IMR-90 (cell line): Measurements from ENCODE around the gene NUP93. TPM values are rescaled to one million over a fixed set of nuclear protein-coding genes. Genes with fewer than 3 reads are reported as not detected.

ENCODE experiments used
- ATAC-seq: fragments of 200-7000 bp; cut with Tn5 transposase; 2 replicates; pipeline ENCODE4 v1.9.1; 2020; ENCODE audit warnings: low read depth, mild to moderate bottlenecking, moderate library complexity
- BruUV-seq: library from RNA; stranded (reverse); fragments of 400-500 nt; replicated peaks from 2 replicates; lab custom pipeline; 2021; lab: Mats Ljungman, UMichigan
- CTCF ChIA-PET: fragments of 300-600 bp; formaldehyde crosslinking; extraction: SDS; loops from one replicate; lab custom pipeline; 2021; ENCODE audit warnings: antibody characterized with exemption; lab: Yijun Ruan, JAX
- POLR2A ChIA-PET: fragments of 300-600 bp; sonication (Branson Sonifier 250); formaldehyde crosslinking; loops from one replicate; lab custom pipeline; 2022; ENCODE audit warnings: antibody characterized with exemption; ENCODE audit not compliant: unreplicated experiment; lab: Charles Lee
- DNase-seq: peaks from one replicate; pipeline ENCODE4 v3.0.0; 2013
- H2AFZ ChIP-seq: replicated peaks from 2 replicates; pipeline ENCODE3; 2013; ENCODE audit warnings: low read length, mild to moderate bottlenecking; ENCODE audit not compliant: poor library complexity
- H2AK5ac ChIP-seq: 2 replicates; pipeline ENCODE4 v1.6.1; 2013; ENCODE audit warnings: low read depth, low read length, inconsistent platforms
- H2AK9ac ChIP-seq: replicated peaks from 2 replicates; pipeline ENCODE3; 2013; ENCODE audit warnings: mild to moderate bottlenecking, low read depth, low read length, moderate library complexity; ENCODE audit not compliant: poor library complexity
- H2BK120ac ChIP-seq: 2 replicates; pipeline ENCODE4 v1.6.1; 2013; ENCODE audit warnings: low read depth, low read length, inconsistent platforms
- H2BK15ac ChIP-seq: 3 replicates; pipeline ENCODE4 v1.6.1; 2013; ENCODE audit warnings: low read depth, low read length, inconsistent platforms
- H2BK20ac ChIP-seq: 2 replicates; pipeline ENCODE4 v1.6.1; 2013; ENCODE audit warnings: low read depth, mild to moderate bottlenecking, inconsistent platforms, low read length, moderate library complexity
- H2BK5ac ChIP-seq: 2 replicates; pipeline ENCODE4 v1.6.1; 2013; ENCODE audit warnings: mild to moderate bottlenecking, low read depth, low read length, inconsistent platforms; ENCODE audit not compliant: poor library complexity, severe bottlenecking
- H3K14ac ChIP-seq: replicated peaks from 2 replicates; pipeline ENCODE4 v1.6.1; 2013; ENCODE audit warnings: low read depth, low read length, inconsistent platforms
- H3K18ac ChIP-seq: 2 replicates; pipeline ENCODE4 v1.6.1; 2013; ENCODE audit warnings: low read depth, low read length, control low read depth
- H3K23ac ChIP-seq: 2 replicates; pipeline ENCODE4 v1.6.1; 2013; ENCODE audit warnings: low read depth, low read length, inconsistent platforms
- H3K27ac ChIP-seq: 2 replicates; pipeline ENCODE4 v1.5.1; 2013; ENCODE audit warnings: mild to moderate bottlenecking, control low read depth, low read length; ENCODE audit not compliant: insufficient read depth
- H3K27me3 ChIP-seq: 2 replicates; pipeline ENCODE4 v1.6.1; 2013; ENCODE audit warnings: low read length; ENCODE audit not compliant: control insufficient read depth, insufficient read depth
- H3K36me3 ChIP-seq: 2 replicates; pipeline ENCODE4 v1.6.1; 2013; ENCODE audit warnings: low read length, mixed read lengths; ENCODE audit not compliant: control insufficient read depth, insufficient read depth
- H3K4ac ChIP-seq: 2 replicates; pipeline ENCODE4 v1.6.1; 2013; ENCODE audit warnings: low read depth, low read length, inconsistent platforms
- H3K4me1 ChIP-seq: 2 replicates; pipeline ENCODE4 v1.6.1; 2013; ENCODE audit warnings: low read length, mixed read lengths; ENCODE audit not compliant: control insufficient read depth, insufficient read depth
- H3K4me2 ChIP-seq: 2 replicates; pipeline ENCODE4 v1.6.1; 2013; ENCODE audit warnings: low read depth, mild to moderate bottlenecking, control low read depth, low read length, moderate library complexity
- H3K4me3 ChIP-seq: 2 replicates; pipeline ENCODE4 v1.5.1; 2013; ENCODE audit warnings: low read depth, mild to moderate bottlenecking, control low read depth, low read length, moderate library complexity; ENCODE audit not compliant: insufficient read depth
- H3K56ac ChIP-seq: 2 replicates; pipeline ENCODE4 v1.6.1; 2013; ENCODE audit warnings: low read length, inconsistent platforms; ENCODE audit not compliant: insufficient read depth; ENCODE audit errors: extremely low read depth
- H3K79me1 ChIP-seq, 2 experiments: 2 replicates each; pipeline ENCODE4 v1.6.1; 2013; ENCODE audit warnings: low read length in 2 of 2, inconsistent platforms in 1 of 2, low read depth in 1 of 2
- H3K9ac ChIP-seq: 2 replicates; pipeline ENCODE4 v1.6.1; 2013; ENCODE audit warnings: low read depth, low read length, control low read depth
- H3K9me1 ChIP-seq: 2 replicates; pipeline ENCODE4 v1.6.1; 2013; ENCODE audit warnings: low read length, inconsistent platforms; ENCODE audit not compliant: insufficient read depth
- H3K9me3 ChIP-seq: 2 replicates; pipeline ENCODE4 v1.6.1; 2013; ENCODE audit warnings: low read length; ENCODE audit not compliant: control insufficient read depth, insufficient read depth
- H4K20me1 ChIP-seq: 2 replicates; pipeline ENCODE4 v1.6.1; 2013; ENCODE audit warnings: low read length, inconsistent platforms; ENCODE audit not compliant: insufficient read depth
- H4K5ac ChIP-seq: 2 replicates; pipeline ENCODE4 v1.6.1; 2013; ENCODE audit warnings: mild to moderate bottlenecking, low read depth, low read length, control low read depth
- H4K8ac ChIP-seq, 2 experiments: 2 replicates each; pipeline ENCODE4 v1.6.1; 2013; ENCODE audit warnings: low read depth in 2 of 2, low read length in 2 of 2, control low read depth in 1 of 2, inconsistent platforms in 1 of 2
- H4K91ac ChIP-seq: 2 replicates; pipeline ENCODE4 v1.6.1; 2013; ENCODE audit warnings: low read depth, low read length, inconsistent platforms; ENCODE audit not compliant: insufficient read depth
- BHLHE40 ChIP-seq: fragments of 150-350 bp; IDR thresholded peaks from 2 replicates; pipeline ENCODE4 v1.6.1; 2016; ENCODE audit warnings: mild to moderate bottlenecking, low read depth, low read length
- CEBPB ChIP-seq: IDR thresholded peaks from 2 replicates; pipeline ENCODE4 v1.6.1; 2012; ENCODE audit warnings: low read depth, low read length, improper control_type of control experiment
- CHD1 ChIP-seq: IDR thresholded peaks from 2 replicates; pipeline ENCODE4 v1.6.1; 2012; ENCODE audit warnings: low read depth, low read length, improper control_type of control experiment
- CTCF ChIP-seq: conservative IDR thresholded peaks from 2 replicates; pipeline ENCODE4 v1.5.1; 2012; ENCODE audit warnings: mild to moderate bottlenecking, low read depth, low read length, improper control_type of control experiment
- ELK1 ChIP-seq: fragments of 150-350 bp; IDR thresholded peaks from 2 replicates; pipeline ENCODE4 v1.6.1; 2016; ENCODE audit warnings: low read depth, mild to moderate bottlenecking, low read length, moderate library complexity, borderline replicate concordance
- FOS ChIP-seq: fragments of 150-350 bp; IDR thresholded peaks from 2 replicates; pipeline ENCODE4 v1.6.1; 2016; ENCODE audit warnings: low read depth, low read length
- MAFK ChIP-seq: IDR thresholded peaks from 2 replicates; pipeline ENCODE4 v1.6.1; 2012; ENCODE audit warnings: low read depth, low read length, improper control_type of control experiment
- MAZ ChIP-seq: IDR thresholded peaks from 2 replicates; pipeline ENCODE4 v1.6.1; 2012; ENCODE audit warnings: low read depth, mild to moderate bottlenecking, low read length, improper control_type of control experiment, moderate library complexity, borderline replicate concordance
- MXI1 ChIP-seq: IDR thresholded peaks from 2 replicates; pipeline ENCODE4 v1.6.1; 2012; ENCODE audit warnings: low read depth, mild to moderate bottlenecking, low read length, moderate library complexity, borderline replicate concordance
- NFE2L2 ChIP-seq: fragments of 150-350 bp; IDR thresholded peaks from 2 replicates; pipeline ENCODE4 v1.6.1; 2016; ENCODE audit warnings: low read depth, mild to moderate bottlenecking, low read length
- POLR2A ChIP-seq: IDR thresholded peaks from 2 replicates; pipeline ENCODE4 v1.6.1; 2012; ENCODE audit warnings: mild to moderate bottlenecking, low read depth, low read length
- RAD21 ChIP-seq: IDR thresholded peaks from 2 replicates; pipeline ENCODE4 v1.6.1; 2012; ENCODE audit warnings: low read length, improper control_type of control experiment
- RCOR1 ChIP-seq: IDR thresholded peaks from 2 replicates; pipeline ENCODE4 v1.6.1; 2012; ENCODE audit warnings: mild to moderate bottlenecking, low read length, improper control_type of control experiment; ENCODE audit not compliant: insufficient replicate concordance
- RFX5 ChIP-seq: IDR thresholded peaks from 2 replicates; pipeline ENCODE4 v1.8.0; 2012; ENCODE audit warnings: low read depth, mild to moderate bottlenecking, low read length, moderate library complexity
- SMC3 ChIP-seq: fragments of 150-350 bp; IDR thresholded peaks from 2 replicates; pipeline ENCODE4 v1.6.1; 2016; ENCODE audit warnings: low read depth, mild to moderate bottlenecking, antibody characterized with exemption, low read length, moderate library complexity
- USF2 ChIP-seq: fragments of 150-350 bp; IDR thresholded peaks from 2 replicates; pipeline ENCODE4 v1.6.1; 2017; ENCODE audit warnings: mild to moderate bottlenecking, antibody characterized with exemption, low read length, low read depth
- WGBS, 2 experiments: methylation state at CpG; one replicate each; pipeline versions ENCODE4 v1.1.5 to v1.1.7; 2013; ENCODE audit warnings: missing lambda C conversion rate in 2 of 2; ENCODE audit not compliant: insufficient read length in 1 of 2; ENCODE audit errors: extremely low coverage in 2 of 2; 5-methylcytosine and 5-hydroxymethylcytosine counted together
- dilution Hi-C: fragments of 300-500 bp; cut with HindIII; formaldehyde crosslinking; loops from one replicate; pipeline ENCODE4 v1.14.3; 2018; ENCODE audit warnings: low sequenced_read_pairs; ENCODE audit not compliant: unreplicated experiment
- in situ Hi-C: fragments of 300-500 bp; cut with MboI; formaldehyde crosslinking; loops from 3 replicates; pipeline ENCODE4 v1.14.3; 2019; ENCODE audit warnings: low sequenced_read_pairs, inconsistent platforms, mixed read lengths
- intact Hi-C: fragments of 100-400 bp; cut with micrococcal nuclease; formaldehyde crosslinking; loops from 2 replicates; pipeline ENCODE4 v1.10.0; 2022
- polyA plus RNA-seq, 3 experiments: library from polyadenylated mRNA; depleted of rRNA; stranded (reverse); fragments of >200 nt; gene quantifications; 2 replicates each; pipeline ENCODE4 v1.2.3, GENCODE V29; 2012; ENCODE audit warnings: low replicate concordance in 1 of 3
- total RNA-seq: library from RNA; depleted of rRNA; stranded (reverse); fragments of >200 nt; gene quantifications from 2 replicates; pipeline ENCODE4 v1.2.3, GENCODE V29; 2012

The NUP93 gene
- total and polyA plus RNA-seq, 2 of the 4 experiments (the other 2 are of a cell fraction), result 54.6 to 72.6 TPM

- Histone ChIP-seq H2BK20ac (peak overlapping the region; percentile 29), H3K27ac (no peak overlapping the region), H2AFZ (no peak overlapping the region), H4K8ac (peak overlapping the region; percentile 6 to 64; a peak in 3 of 4 replicates), H4K91ac (peak overlapping the region; percentile 53), H3K4me1 (peaks cover 27% of the 10 kb centered on the region), H3K23ac (peak overlapping the region; percentile 54), H3K18ac (peak overlapping the region; percentile 57; the same call in 1 of the 2 replicates), H3K79me1 (peaks cover 39 to 54% of the 10 kb centered on the region in 2 experiments), H3K9ac (no peak overlapping the region), H2AK5ac (peak overlapping the region; percentile 29; the same call in 1 of the 2 replicates), H4K20me1 (no peaks in the 10 kb centered on the region), H3K14ac (peak overlapping the region; percentile 43; the same call in 1 of the 2 replicates), H3K56ac (no peak overlapping the region), H4K5ac (peak overlapping the region; percentile 83; the same call in 1 of the 2 replicates), H3K4me2 (peak overlapping the region; percentile 39; the same call in 1 of the 2 replicates), H2BK5ac (peak overlapping the region; percentile 21), H3K36me3 (no peaks in the 10 kb centered on the region), H2BK120ac (peak overlapping the region; percentile 5), H3K4ac (peak overlapping the region; percentile 54; the same call in 1 of the 2 replicates), H3K4me3 (no peak overlapping the region), H3K27me3 (no peaks in the 10 kb centered on the region), H3K9me3 (no peaks in the 10 kb centered on the region), H3K9me1 (peaks cover 25% of the 10 kb centered on the region), H2AK9ac (peak overlapping the region; percentile 21), H2BK15ac (peak overlapping the region; percentile 53; the same call in 1 of the 3 replicates)
- POLR2A ChIA-PET, result no interaction called here
- 51% methylated on average over 4 of the region's 4 CpGs; no CpG with 5 or more reads in 1 of the 2 experiments for WGBS, 2 experiments
- CTCF ChIA-PET, result no interaction called here
- in situ Hi-C loops (no loop called here), intact Hi-C loops (no loop called here), dilution Hi-C loops (no loop called here)
- DNase-seq (peak; percentile 49), ATAC-seq (no peak)
- no TSS peak for BruUV-seq
- TF ChIP-seq FOS (no peak), NFE2L2 (no peak), CTCF (no peak), SMC3 (no peak), RCOR1 (no peak), MAZ (no peak), ELK1 (no peak), POLR2A (no peak), CEBPB (no peak), RAD21 (no peak), BHLHE40 (no peak), USF2 (no peak), RFX5 (no peak), MXI1 (no peak), MAFK (no peak), CHD1 (no peak)
These were observed 13.9 kb downstream of the NUP93 start for GRCh38 chr16:56743840-56744239.
